OCI-LY7 (cell line): Measurements from ENCODE around the gene SULT1A4.
"Not testable (repeated sequence)": the region's sequence is repeated elsewhere in the genome, so short reads cannot be mapped to it uniquely, and the experiment has no call there.

Source experiments
- EZH2phosphoT487 ChIP-seq: fragments of 200-600 bp; sonication (generic); IDR thresholded peaks from 2 replicates; pipeline ENCODE4 v1.6.1; 2018; ENCODE audit warnings: low read depth, borderline replicate concordance, mild to moderate bottlenecking, mixed run types, antibody characterized with exemption, low read length, moderate library complexity, mixed read lengths
- TF ChIP-seq, protein P1 (sequence below): fragments of 200-600 bp; sonication (generic); conservative IDR thresholded peaks from 2 replicates; pipeline ENCODE4 v1.5.1; 2014; ENCODE audit warnings: mild to moderate bottlenecking, antibody characterized with exemption, low read length, moderate library complexity, mixed read lengths

DNA sequence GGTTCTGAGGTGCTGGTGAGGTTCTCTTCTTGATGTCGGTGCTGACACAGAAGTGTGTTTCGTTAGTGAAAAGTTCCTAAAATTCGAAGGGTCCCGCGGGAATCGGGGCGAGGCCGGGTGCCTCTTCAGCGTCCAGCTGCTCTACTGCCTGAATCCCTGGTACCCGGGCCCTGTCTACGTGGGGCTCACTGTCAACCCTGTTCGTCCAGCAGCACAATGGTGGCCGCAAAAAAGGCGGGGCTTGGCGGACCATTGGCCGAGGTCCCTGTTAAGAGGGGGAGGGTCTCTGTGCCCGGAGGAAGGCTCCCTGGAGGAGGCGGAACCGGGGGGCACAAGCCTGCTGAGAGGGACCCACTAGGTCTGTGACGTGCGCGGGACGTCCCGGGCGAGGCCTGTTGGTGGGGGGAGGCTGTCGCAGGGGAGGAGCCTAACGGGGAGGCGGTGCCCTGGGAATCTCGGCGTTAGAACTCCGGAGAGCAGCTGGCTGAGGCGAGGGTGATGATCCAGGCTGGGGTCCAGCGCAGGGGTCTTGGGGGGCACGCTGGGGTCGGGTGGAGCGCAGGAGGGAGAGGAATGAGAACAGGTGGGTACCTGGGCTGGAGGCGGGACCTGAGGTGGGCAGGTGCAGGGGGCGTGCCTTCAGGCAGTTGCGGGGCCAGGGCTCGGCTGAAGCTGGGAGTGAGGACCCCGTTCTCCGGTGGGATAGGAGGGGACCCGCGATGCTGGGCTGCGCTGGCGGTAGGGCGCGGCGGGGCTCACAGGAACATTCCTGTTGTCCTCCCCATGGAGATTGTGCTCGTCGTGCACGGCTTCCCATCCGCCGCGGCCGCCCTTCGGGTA, 6.5 kb downstream of the SULT1A4 start:
- TF ChIP-seq, protein P1, sequence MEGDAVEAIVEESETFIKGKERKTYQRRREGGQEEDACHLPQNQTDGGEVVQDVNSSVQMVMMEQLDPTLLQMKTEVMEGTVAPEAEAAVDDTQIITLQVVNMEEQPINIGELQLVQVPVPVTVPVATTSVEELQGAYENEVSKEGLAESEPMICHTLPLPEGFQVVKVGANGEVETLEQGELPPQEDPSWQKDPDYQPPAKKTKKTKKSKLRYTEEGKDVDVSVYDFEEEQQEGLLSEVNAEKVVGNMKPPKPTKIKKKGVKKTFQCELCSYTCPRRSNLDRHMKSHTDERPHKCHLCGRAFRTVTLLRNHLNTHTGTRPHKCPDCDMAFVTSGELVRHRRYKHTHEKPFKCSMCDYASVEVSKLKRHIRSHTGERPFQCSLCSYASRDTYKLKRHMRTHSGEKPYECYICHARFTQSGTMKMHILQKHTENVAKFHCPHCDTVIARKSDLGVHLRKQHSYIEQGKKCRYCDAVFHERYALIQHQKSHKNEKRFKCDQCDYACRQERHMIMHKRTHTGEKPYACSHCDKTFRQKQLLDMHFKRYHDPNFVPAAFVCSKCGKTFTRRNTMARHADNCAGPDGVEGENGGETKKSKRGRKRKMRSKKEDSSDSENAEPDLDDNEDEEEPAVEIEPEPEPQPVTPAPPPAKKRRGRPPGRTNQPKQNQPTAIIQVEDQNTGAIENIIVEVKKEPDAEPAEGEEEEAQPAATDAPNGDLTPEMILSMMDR = not testable (repeated sequence)
- TF ChIP-seq EZH2phosphoT487 = not testable (repeated sequence)
